Left lung (tissue), 10 donors: Measurements from ENCODE around the gene PDXDC1. TPM values are rescaled to one million over a fixed set of nuclear protein-coding genes. Genes with fewer than 3 reads are reported as not detected.

ENCODE experiments used
- ATAC-seq: fragments of 200-7000 bp; cut with Tn5 transposase; one replicate; pipeline ENCODE4 v1.9.1; 2020; ENCODE audit warnings: moderate library complexity
- DNase-seq, 4 donors: peaks; one replicate each; pipeline ENCODE4 v3.0.0-alpha.2; 2013 to 2020
- H3K27ac ChIP-seq, 2 donors: fragments of 200-600 bp; sonication (generic) in 1 of 2; one replicate each; pipeline versions ENCODE4 v1.5.0 to v1.8.0; 2020 to 2021
- H3K27me3 ChIP-seq, 2 donors: fragments of 200-600 bp; sonication (generic) in 1 of 2; one replicate each; pipeline versions ENCODE4 v1.5.0 to v1.8.0; 2020 to 2021
- H3K36me3 ChIP-seq, 2 donors: fragments of 200-600 bp; sonication (generic) in 1 of 2; one replicate each; pipeline versions ENCODE4 v1.5.0 to v1.8.0; 2020 to 2021
- H3K4me1 ChIP-seq, 2 donors: fragments of 200-600 bp; one replicate each; pipeline ENCODE4 v1.8.0; 2021
- H3K4me3 ChIP-seq, 2 donors: fragments of 200-600 bp; sonication (generic) in 1 of 2; one replicate each; pipeline versions ENCODE4 v1.5.0 to v1.8.0; 2020 to 2021; ENCODE audit warnings: mild to moderate bottlenecking in 1 of 2
- H3K9me3 ChIP-seq, 2 donors: fragments of 200-600 bp; sonication (generic) in 1 of 2; one replicate each; pipeline versions ENCODE4 v1.5.0 to v1.8.0; 2020 to 2021
- intact Hi-C, 2 donors: fragments of 100-400 bp; cut with DNase I; formaldehyde crosslinking; loops; one replicate each; pipeline versions ENCODE4 v1.11.2 to v1.14.2; 2022
- polyA plus RNA-seq, 6 donors: library from polyadenylated mRNA; unstranded; fragments of 120-200 nt; gene quantifications; one replicate each; pipeline ENCODE4 v1.2.1, GENCODE V29; 2013; ENCODE audit not compliant: insufficient read length in 6 of 6
- total RNA-seq, 2 donors: library from RNA; stranded (reverse); fragmentation: NEBNext Ultra II Directional; extraction: Animal tissue kit (Norgen Biotek cat#: 25700); gene quantifications; one replicate each; pipeline ENCODE4 v1.2.1, GENCODE V29; 2021
- TF ChIP-seq, protein P1 (sequence below), 2 donors: fragments of 200-600 bp; sonication (generic) in 1 of 2; IDR thresholded peaks; one replicate each; pipeline versions ENCODE4 v1.5.0 to v1.8.0; 2021; ENCODE audit warnings: antibody characterized with exemption in 2 of 2
- donor health status: DM: no; HTN: yes; CAD: no.
- donor health status: DM: no; HTN: no; CAD: no.

Gene PDXDC1
- total and polyA plus RNA-seq, 8 donors = 55.7 to 111 (median 92.4) TPM

DNA sequence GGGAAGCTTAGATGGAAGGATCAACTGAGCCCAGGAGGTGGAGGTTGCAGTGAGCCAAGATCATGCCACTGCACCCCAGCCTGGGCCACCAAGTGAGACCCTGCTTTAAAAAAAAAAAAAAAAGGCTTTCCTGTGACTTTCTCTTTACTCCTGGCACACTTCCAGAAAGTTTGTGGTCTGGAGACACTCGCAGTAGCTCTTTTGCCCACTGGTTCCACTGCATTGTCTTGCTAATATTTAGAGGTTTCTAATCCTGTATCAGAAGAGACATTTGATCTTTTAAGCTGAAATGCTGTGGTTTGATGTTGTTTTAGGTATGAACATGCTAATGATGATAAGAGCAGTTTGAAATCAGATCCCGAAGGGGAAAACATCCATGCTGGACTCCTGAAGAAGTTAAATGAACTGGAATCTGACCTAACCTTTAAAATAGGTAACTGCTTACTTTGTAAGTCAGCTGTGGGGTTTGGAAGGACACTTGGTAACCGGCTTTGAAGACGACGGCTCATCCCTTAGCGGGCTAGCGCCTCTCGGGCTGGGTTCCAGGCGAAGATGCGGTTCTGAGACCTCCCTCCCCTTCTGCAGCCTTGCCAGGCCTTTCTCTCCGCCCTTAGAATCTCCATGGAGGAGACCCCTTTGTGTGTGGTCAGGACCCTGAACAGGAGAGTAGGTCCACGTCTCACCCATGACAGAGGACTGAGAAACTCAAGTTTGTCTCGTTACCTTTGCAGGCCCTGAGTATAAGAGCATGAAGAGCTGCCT, 57.9 kb downstream of the PDXDC1 start:
- peaks cover 0 to 99% of the 10 kb centered on the region in 2 donors for H3K36me3 ChIP-seq
- intact Hi-C loops = no loop called here
- ATAC-seq (no peak), DNase-seq (no peak)
- H3K4me3 ChIP-seq = no peak overlapping the region
- H3K27ac ChIP-seq = no peak overlapping the region
- no peaks in the 10 kb centered on the region for H3K27me3 ChIP-seq
- peaks cover 0 to 16% of the 10 kb centered on the region in 2 donors for H3K4me1 ChIP-seq
- TF ChIP-seq, protein P1, sequence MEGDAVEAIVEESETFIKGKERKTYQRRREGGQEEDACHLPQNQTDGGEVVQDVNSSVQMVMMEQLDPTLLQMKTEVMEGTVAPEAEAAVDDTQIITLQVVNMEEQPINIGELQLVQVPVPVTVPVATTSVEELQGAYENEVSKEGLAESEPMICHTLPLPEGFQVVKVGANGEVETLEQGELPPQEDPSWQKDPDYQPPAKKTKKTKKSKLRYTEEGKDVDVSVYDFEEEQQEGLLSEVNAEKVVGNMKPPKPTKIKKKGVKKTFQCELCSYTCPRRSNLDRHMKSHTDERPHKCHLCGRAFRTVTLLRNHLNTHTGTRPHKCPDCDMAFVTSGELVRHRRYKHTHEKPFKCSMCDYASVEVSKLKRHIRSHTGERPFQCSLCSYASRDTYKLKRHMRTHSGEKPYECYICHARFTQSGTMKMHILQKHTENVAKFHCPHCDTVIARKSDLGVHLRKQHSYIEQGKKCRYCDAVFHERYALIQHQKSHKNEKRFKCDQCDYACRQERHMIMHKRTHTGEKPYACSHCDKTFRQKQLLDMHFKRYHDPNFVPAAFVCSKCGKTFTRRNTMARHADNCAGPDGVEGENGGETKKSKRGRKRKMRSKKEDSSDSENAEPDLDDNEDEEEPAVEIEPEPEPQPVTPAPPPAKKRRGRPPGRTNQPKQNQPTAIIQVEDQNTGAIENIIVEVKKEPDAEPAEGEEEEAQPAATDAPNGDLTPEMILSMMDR (IDR thresholded peaks at IDR 0.05) = no peak
- H3K9me3 ChIP-seq = no peaks in the 10 kb centered on the region

DNA sequence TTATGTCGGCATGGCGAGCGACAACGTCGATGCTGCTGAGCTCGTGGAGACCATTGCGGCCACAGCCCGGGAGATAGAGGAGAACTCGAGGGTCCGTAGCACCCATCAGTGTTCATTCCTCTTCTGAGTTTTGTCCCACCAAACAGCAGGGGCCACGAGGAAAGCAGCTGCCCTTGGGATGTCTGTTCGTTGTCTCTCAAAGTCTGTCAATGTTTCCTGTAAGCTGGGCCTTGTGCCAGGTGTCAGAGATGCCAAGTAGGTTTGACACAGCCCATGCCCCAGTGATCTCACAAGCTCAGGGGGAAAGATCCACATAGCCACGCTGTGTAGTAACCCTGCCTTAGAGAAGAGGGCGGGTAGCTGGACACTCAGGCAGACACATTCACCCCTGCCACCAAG, 58.5 kb downstream of the PDXDC1 start:
- no peaks in the 10 kb centered on the region for H3K9me3 ChIP-seq
- TF ChIP-seq, protein P1 (IDR thresholded peaks at IDR 0.05) = no peak
- no peak overlapping the region for H3K4me3 ChIP-seq
- H3K4me1 ChIP-seq = peaks cover 0 to 16% of the 10 kb centered on the region in 2 donors
- intact Hi-C loops = no loop called here
- H3K27me3 ChIP-seq = no peaks in the 10 kb centered on the region
- DNase-seq = no peak
- no peak overlapping the region for H3K27ac ChIP-seq
- no peak for ATAC-seq
- peaks cover 0 to 99% of the 10 kb centered on the region in 2 donors for H3K36me3 ChIP-seq

DNA sequence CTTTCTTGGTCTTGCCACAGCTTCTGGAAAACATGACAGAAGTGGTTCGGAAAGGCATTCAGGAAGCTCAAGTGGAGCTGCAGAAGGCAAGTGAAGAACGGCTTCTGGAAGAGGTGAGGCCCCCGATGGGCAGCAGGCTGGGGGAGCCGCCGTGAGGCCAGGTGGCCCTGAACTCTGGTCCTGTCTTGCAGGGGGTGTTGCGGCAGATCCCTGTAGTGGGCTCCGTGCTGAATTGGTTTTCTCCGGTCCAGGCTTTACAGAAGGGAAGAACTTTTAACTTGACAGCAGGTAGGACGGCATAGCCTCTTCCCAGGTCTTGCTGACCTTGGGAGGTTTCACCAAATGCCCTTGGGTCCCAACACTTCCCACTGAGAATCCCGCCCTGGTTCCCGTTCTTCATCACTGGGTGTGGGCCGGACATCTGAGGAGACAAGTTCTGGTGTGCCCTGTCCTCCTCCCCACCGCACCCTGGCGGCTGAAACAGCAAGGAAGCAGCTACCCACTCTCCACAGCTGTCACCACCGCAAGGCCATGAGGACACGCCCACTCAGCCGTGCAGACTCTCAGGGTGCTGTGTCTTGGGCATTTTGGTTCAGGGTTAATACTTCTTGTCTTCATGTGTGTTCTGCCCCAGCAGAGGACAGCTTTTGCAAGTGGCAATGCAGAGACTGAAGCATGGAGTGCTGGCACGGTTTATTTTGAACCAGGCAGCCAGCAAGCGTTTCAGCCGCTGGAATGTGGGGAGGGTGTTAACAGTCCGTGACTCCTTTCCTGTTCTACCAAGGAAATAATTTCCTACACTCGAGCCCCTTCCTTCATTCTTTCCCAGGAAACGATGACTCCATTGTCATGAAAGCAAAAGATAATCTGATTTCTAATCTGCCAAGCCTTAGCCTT, 59.7 kb downstream of the PDXDC1 start:
- TF ChIP-seq, protein P1 (IDR thresholded peaks at IDR 0.05) = no peak
- Histone ChIP-seq H3K4me1 (peaks cover 0 to 16% of the 10 kb centered on the region in 2 donors), H3K4me3 (no peak overlapping the region), H3K27me3 (no peaks in the 10 kb centered on the region), H3K9me3 (no peaks in the 10 kb centered on the region), H3K27ac (peak overlapping the region in 1 of 2 donors; percentile 10), H3K36me3 (peaks cover 0 to 99% of the 10 kb centered on the region in 2 donors)
- intact Hi-C loops = no loop called here
- ATAC-seq (peak; percentile 17), DNase-seq (no peak)

DNA sequence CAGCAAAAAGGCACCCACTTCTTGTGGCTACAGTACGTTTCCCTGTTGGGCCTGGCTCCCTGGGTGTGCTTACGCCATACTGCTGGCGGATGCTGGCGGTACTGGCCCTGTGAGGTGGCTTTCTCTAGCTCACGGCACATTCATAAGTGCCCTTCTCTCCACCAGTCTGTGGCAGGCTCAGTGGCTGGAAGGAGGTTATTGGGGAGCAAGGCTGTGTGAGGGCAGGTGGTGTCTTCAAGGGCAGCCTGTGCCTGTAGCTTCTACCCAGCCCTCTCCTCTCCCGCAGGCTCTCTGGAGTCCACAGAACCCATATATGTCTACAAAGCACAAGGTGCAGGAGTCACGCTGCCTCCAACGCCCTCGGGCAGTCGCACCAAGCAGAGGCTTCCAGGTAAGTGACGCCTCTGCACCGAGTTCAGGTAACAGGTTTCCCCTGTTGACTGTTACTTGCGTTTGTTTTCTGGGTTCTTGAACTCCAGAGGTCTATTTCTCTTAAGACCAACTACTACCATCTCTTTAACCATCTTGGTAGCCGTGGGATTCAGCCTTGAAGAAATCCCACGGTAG, 60.4 kb downstream of the PDXDC1 start:
- no peaks in the 10 kb centered on the region for H3K27me3 ChIP-seq
- peaks cover 0 to 99% of the 10 kb centered on the region in 2 donors for H3K36me3 ChIP-seq
- H3K27ac ChIP-seq = peak overlapping the region in 1 of 2 donors; percentile 10
- TF ChIP-seq, protein P1 (IDR thresholded peaks at IDR 0.05) = no peak
- H3K4me1 ChIP-seq = peaks cover 0 to 16% of the 10 kb centered on the region in 2 donors
- H3K4me3 ChIP-seq = no peak overlapping the region
- ATAC-seq (no peak), DNase-seq (no peak)
- H3K9me3 ChIP-seq = no peaks in the 10 kb centered on the region
- intact Hi-C loops = no loop called here
